Suprapubic skin (tissue), 3 donors: Measurements from ENCODE around the gene RNASET2.

Experiments
- CTCF ChIP-seq, 2 donors: fragments of 200-600 bp in 1 of 2; fragments of 450-650 bp in 1 of 2; sonication (generic) in 1 of 2; IDR thresholded peaks; one replicate each; pipeline ENCODE4 v1.5.1; 2016 to 2019; ENCODE audit warnings: antibody characterized with exemption in 2 of 2, mild to moderate bottlenecking in 1 of 2, moderate library complexity in 1 of 2
- EP300 ChIP-seq: sonication (generic); formaldehyde crosslinking; IDR thresholded peaks from one replicate; pipeline ENCODE4 v1.6.1; 2017; ENCODE audit warnings: antibody characterized with exemption

- TF ChIP-seq EP300 (no peak), CTCF (IDR thresholded peaks at IDR 0.05) (no peak)
These were observed 31.6 kb upstream of the RNASET2 start for GRCh38 chr6:166987930-166988329.
